Progenitor cell of endocrine pancreas (in vitro differentiated cells): ENCODE measurements around the gene ARMC2. TPM values are rescaled to one million over a fixed set of nuclear protein-coding genes. Genes with fewer than 3 reads are reported as not detected.

ENCODE experiments used
- DNase-seq: peaks from one replicate; pipeline ENCODE4 v3.0.0; 2021; ENCODE audit warnings: low spot score; ENCODE audit not compliant: unreplicated experiment
- H3K27ac Mint-ChIP-seq: 2 replicates; pipeline ENCODE4 v1.8.0; 2021; ENCODE audit warnings: mild to moderate bottlenecking, moderate library complexity, mixed read lengths
- H3K27me3 Mint-ChIP-seq: 2 replicates; pipeline ENCODE4 v1.8.0; 2021; ENCODE audit warnings: mixed read lengths
- H3K36me3 Mint-ChIP-seq: 2 replicates; pipeline ENCODE4 v1.8.0; 2022; ENCODE audit warnings: mixed read lengths; ENCODE audit not compliant: insufficient read depth
- H3K4me1 Mint-ChIP-seq: 2 replicates; pipeline ENCODE4 v1.8.0; 2021; ENCODE audit warnings: low read depth, mixed read lengths
- H3K4me3 Mint-ChIP-seq: 2 replicates; pipeline ENCODE4 v1.8.0; 2021; ENCODE audit warnings: low read depth, mild to moderate bottlenecking, moderate library complexity, mixed read lengths
- H3K9me3 Mint-ChIP-seq: 2 replicates; pipeline ENCODE4 v1.8.0; 2021; ENCODE audit warnings: low read depth, mixed read lengths
- CTCF ChIP-seq: fragments of 200-600 bp; sonication (generic); IDR thresholded peaks from one replicate; pipeline ENCODE4 v1.5.0; 2021; ENCODE audit warnings: antibody characterized with exemption, mild to moderate bottlenecking; ENCODE audit not compliant: unreplicated experiment
- total RNA-seq: library from RNA; stranded (reverse); gene quantifications from 2 replicates; pipeline ENCODE4 v1.2.1, GENCODE V29; 2021

ARMC2 gene
- total RNA-seq, 1 donor from 2014 or later = 16.5 TPM

GRCh38 chr6:108845145-108845544, 3.1 kb upstream of the ARMC2 start:
- H3K4me3 Mint-ChIP-seq = no peak overlapping the region
- DNase-seq = no peak
- peaks cover 3% of the 10 kb centered on the region for H3K4me1 Mint-ChIP-seq
- no peaks in the 10 kb centered on the region for H3K9me3 Mint-ChIP-seq
- H3K27ac Mint-ChIP-seq = no peak overlapping the region
- H3K27me3 Mint-ChIP-seq = peaks cover 23% of the 10 kb centered on the region
- H3K36me3 Mint-ChIP-seq = no peaks in the 10 kb centered on the region
- no peak for TF ChIP-seq CTCF

- Mint-ChIP-seq H3K9me3 (no peaks in the 10 kb centered on the region), H3K4me3 (no peak overlapping the region), H3K27me3 (peaks cover 19% of the 10 kb centered on the region), H3K27ac (no peak overlapping the region), H3K36me3 (no peaks in the 10 kb centered on the region), H3K4me1 (peaks cover 3% of the 10 kb centered on the region)
- DNase-seq = no peak
- no peak for TF ChIP-seq CTCF
Measured at GRCh38 chr6:108846101-108846500, 2.1 kb upstream of the ARMC2 start.

- no peak for DNase-seq
- Mint-ChIP-seq H3K4me3 (no peak overlapping the region), H3K4me1 (peaks cover 3% of the 10 kb centered on the region), H3K36me3 (no peaks in the 10 kb centered on the region), H3K9me3 (no peaks in the 10 kb centered on the region), H3K27me3 (peaks cover 13% of the 10 kb centered on the region), H3K27ac (no peak overlapping the region)
- TF ChIP-seq CTCF = no peak
Measured at GRCh38 chr6:108846628-108847027, 1.6 kb upstream of the ARMC2 start.

GRCh38 chr6:108847738-108848115, 495 bp upstream of the ARMC2 start:
- DNase-seq = no peak
- no peaks in the 10 kb centered on the region for H3K36me3 Mint-ChIP-seq
- no peak overlapping the region for H3K27ac Mint-ChIP-seq
- no peak for TF ChIP-seq CTCF
- no peaks in the 10 kb centered on the region for H3K9me3 Mint-ChIP-seq
- peaks cover 3% of the 10 kb centered on the region for H3K4me1 Mint-ChIP-seq
- H3K27me3 Mint-ChIP-seq = peaks cover 10% of the 10 kb centered on the region
- peak overlapping the region; percentile 77 for H3K4me3 Mint-ChIP-seq

- DNase-seq = no peak
- no peak for TF ChIP-seq CTCF
- H3K4me3 Mint-ChIP-seq = peak overlapping the region; percentile 23
- peaks cover 13% of the 10 kb centered on the region for H3K36me3 Mint-ChIP-seq
- H3K27ac Mint-ChIP-seq = no peak overlapping the region
- peaks cover 6% of the 10 kb centered on the region for H3K27me3 Mint-ChIP-seq
- H3K9me3 Mint-ChIP-seq = peaks cover under 1% of the 10 kb centered on the region
- H3K4me1 Mint-ChIP-seq = peaks cover 3% of the 10 kb centered on the region
Measured at GRCh38 chr6:108850669-108851465, 2.6 kb downstream of the ARMC2 start.
